Upper lobe of left lung (tissue), 6 donors: ENCODE measurements around the gene TIMM44. TPM values are rescaled to one million over a fixed set of nuclear protein-coding genes. Genes with fewer than 3 reads are reported as not detected.

Experiments used
- ATAC-seq, 2 donors: fragments of 200-7000 bp; cut with Tn5 transposase; one replicate each; pipeline ENCODE4 v1.9.1; 2022; ENCODE audit warnings: mild to moderate bottlenecking in 2 of 2, moderate library complexity in 2 of 2; ENCODE audit not compliant: low FRiP score in 2 of 2
- DNase-seq, 2 donors: peaks; one replicate each; pipeline ENCODE4 v3.0.0-alpha.2; 2019 to 2020
- H3K27ac ChIP-seq, 4 donors: fragments of 200-600 bp; sonication (generic); one replicate each; pipeline ENCODE4 v1.5.1; 2016 to 2019
- H3K27me3 ChIP-seq, 4 donors: fragments of 200-600 bp; sonication (generic); one replicate each; pipeline ENCODE4 v1.5.1; 2017 to 2019
- H3K36me3 ChIP-seq, 4 donors: fragments of 200-600 bp; sonication (generic); one replicate each; pipeline ENCODE4 v1.5.1; 2016 to 2019
- H3K4me1 ChIP-seq, 4 donors: fragments of 200-600 bp; sonication (generic); one replicate each; pipeline ENCODE4 v1.5.1; 2018 to 2019
- H3K4me3 ChIP-seq, 4 donors: fragments of 200-600 bp; sonication (generic); one replicate each; pipeline ENCODE4 v1.5.1; 2017 to 2019; ENCODE audit warnings: mild to moderate bottlenecking in 2 of 4, moderate library complexity in 1 of 4
- H3K9me3 ChIP-seq, 4 donors: fragments of 200-600 bp; sonication (generic); one replicate each; pipeline ENCODE4 v1.5.1; 2018 to 2019
- CTCF ChIP-seq, 6 experiments: fragments of 450-650 bp in 4 of 6; fragments of 200-600 bp in 2 of 6; sonication (generic) in 2 of 6; IDR thresholded peaks; one replicate each; pipeline ENCODE4 v1.5.1; 2016 to 2019; ENCODE audit warnings: antibody characterized with exemption in 6 of 6
- EP300 ChIP-seq, 4 donors: sonication (generic); formaldehyde crosslinking; IDR thresholded peaks; one replicate each; pipeline ENCODE4 v1.5.1; 2017; ENCODE audit warnings: antibody characterized with exemption in 4 of 4, control low read depth in 2 of 4
- POLR2A ChIP-seq, 4 donors: fragments of 450-650 bp; IDR thresholded peaks; one replicate each; pipeline ENCODE4 v1.5.1; 2016 to 2017; ENCODE audit warnings: antibody characterized with exemption in 4 of 4, mild to moderate bottlenecking in 2 of 4
- POLR2AphosphoS5 ChIP-seq, 2 donors: sonication (generic); formaldehyde crosslinking; IDR thresholded peaks; one replicate each; pipeline ENCODE4 v1.5.1; 2017; ENCODE audit warnings: antibody characterized with exemption in 2 of 2
- WGBS, 2 donors: methylation state at CpG; one replicate each; pipeline ENCODE4 v1.1.5; 2017 to 2018; 5-methylcytosine and 5-hydroxymethylcytosine counted together
- total RNA-seq, 6 donors: library from RNA; depleted of rRNA in 4 of 6; stranded (reverse); fragments of >200 nt in 4 of 6; gene quantifications; one replicate each; pipeline versions ENCODE4 v1.1.0 to v1.2.1, GENCODE V29; 2016 to 2021
- donor health status: DM: no; HTN: no; CAD: no; lungs with moderate emphysema.
- donor health status: DM: no; HTN: yes; CAD: no; lungs with severe emphysema.

TIMM44 gene
- total RNA-seq, 6 donors from 2014 or later: 39.8 to 83.2 (median 52.7) TPM

GRCh38 chr19:7941895-7942596 is 1.4 kb downstream of the TIMM44 start:
- DNase-seq (no peak), ATAC-seq (no peak)
- peaks cover 5 to 41% (median 23%) of the 10 kb centered on the region in 4 donors for H3K36me3 ChIP-seq
- no peaks in the 10 kb centered on the region for H3K27me3 ChIP-seq
- 88 to 91% methylated on average over 19 of the region's 19 CpGs for WGBS, 2 donors
- H3K9me3 ChIP-seq: no peaks in the 10 kb centered on the region
- H3K27ac ChIP-seq: no peak overlapping the region
- H3K4me3 ChIP-seq: peak overlapping the region in 2 of 4 donors; percentile 76 to 81
- peaks cover 8 to 29% (median 13%) of the 10 kb centered on the region in 4 donors for H3K4me1 ChIP-seq
- TF ChIP-seq CTCF (IDR thresholded peaks at IDR 0.05): no peak
- no peak for TF ChIP-seq POLR2A (IDR thresholded peaks at IDR 0.05)
- no peak for TF ChIP-seq POLR2AphosphoS5 (IDR thresholded peaks at IDR 0.05)
- no peak for TF ChIP-seq EP300 (IDR thresholded peaks at IDR 0.05)

- Histone ChIP-seq H3K27ac (no peak overlapping the region), H3K4me3 (no peak overlapping the region), H3K36me3 (peaks cover 8 to 53% (median 34%) of the 10 kb centered on the region in 4 donors), H3K27me3 (no peaks in the 10 kb centered on the region), H3K9me3 (no peaks in the 10 kb centered on the region), H3K4me1 (peaks cover 8 to 29% (median 13%) of the 10 kb centered on the region in 4 donors)
- 93 to 97% methylated on average over 11 to 12 of the region's 13 CpGs for WGBS, 2 donors
- peak in 1 of 2 donors; percentile 69 for DNase-seq
- no peak for TF ChIP-seq EP300 (IDR thresholded peaks at IDR 0.05)
- no peak for TF ChIP-seq POLR2A (IDR thresholded peaks at IDR 0.05)
- TF ChIP-seq CTCF (IDR thresholded peaks at IDR 0.05): no peak
- TF ChIP-seq POLR2AphosphoS5 (IDR thresholded peaks at IDR 0.05): no peak
- no peak for ATAC-seq
These were observed 2.6 kb downstream of the TIMM44 start for GRCh38 chr19:7940841-7941240.

- no peak for ATAC-seq
- TF ChIP-seq POLR2A (IDR thresholded peaks at IDR 0.05): no peak
- TF ChIP-seq CTCF (IDR thresholded peaks at IDR 0.05): no peak
- TF ChIP-seq EP300 (IDR thresholded peaks at IDR 0.05): no peak
- TF ChIP-seq POLR2AphosphoS5 (IDR thresholded peaks at IDR 0.05): no peak
- Histone ChIP-seq H3K4me3 (no peak overlapping the region), H3K4me1 (peaks cover 0 to 5% (median 2%) of the 10 kb centered on the region in 4 donors), H3K36me3 (peaks cover 32 to 97% (median 76%) of the 10 kb centered on the region in 4 donors), H3K27me3 (no peaks in the 10 kb centered on the region), H3K27ac (no peak overlapping the region), H3K9me3 (no peaks in the 10 kb centered on the region)
- no peak for DNase-seq
- 93 to 95% methylated on average over 17 to 21 of the region's 21 CpGs for WGBS, 2 donors
These were observed 8.7 kb downstream of the TIMM44 start for GRCh38 chr19:7934766-7935165.

GRCh38 chr19:7933828-7934725 is 9.4 kb downstream of the TIMM44 start:
- no peak for ATAC-seq
- peak in 1 of 2 donors; percentile 83 for DNase-seq
- H3K36me3 ChIP-seq: peaks cover 32 to 90% (median 75%) of the 10 kb centered on the region in 4 donors
- no peak overlapping the region for H3K4me3 ChIP-seq
- H3K9me3 ChIP-seq: no peaks in the 10 kb centered on the region
- H3K4me1 ChIP-seq: peaks cover 0 to 8% (median 2%) of the 10 kb centered on the region in 4 donors
- no peaks in the 10 kb centered on the region for H3K27me3 ChIP-seq
- 93 to 95% methylated on average over 46 to 53 of the region's 55 CpGs for WGBS, 2 donors
- TF ChIP-seq EP300 (IDR thresholded peaks at IDR 0.05) (no peak), POLR2AphosphoS5 (IDR thresholded peaks at IDR 0.05) (no peak), CTCF (IDR thresholded peaks at IDR 0.05) (no peak), POLR2A (IDR thresholded peaks at IDR 0.05) (no peak)
- no peak overlapping the region for H3K27ac ChIP-seq
